Inflammatory macrophage treated with lipopolysaccharide for 1 hour (primary cell): ENCODE results near the gene FAM83F.

Experiments used
- DNase-seq, 2 donors: peaks; one replicate each; pipeline ENCODE4 v3.0.0-alpha.2; 2020 to 2022

FAM83F gene

DNA sequence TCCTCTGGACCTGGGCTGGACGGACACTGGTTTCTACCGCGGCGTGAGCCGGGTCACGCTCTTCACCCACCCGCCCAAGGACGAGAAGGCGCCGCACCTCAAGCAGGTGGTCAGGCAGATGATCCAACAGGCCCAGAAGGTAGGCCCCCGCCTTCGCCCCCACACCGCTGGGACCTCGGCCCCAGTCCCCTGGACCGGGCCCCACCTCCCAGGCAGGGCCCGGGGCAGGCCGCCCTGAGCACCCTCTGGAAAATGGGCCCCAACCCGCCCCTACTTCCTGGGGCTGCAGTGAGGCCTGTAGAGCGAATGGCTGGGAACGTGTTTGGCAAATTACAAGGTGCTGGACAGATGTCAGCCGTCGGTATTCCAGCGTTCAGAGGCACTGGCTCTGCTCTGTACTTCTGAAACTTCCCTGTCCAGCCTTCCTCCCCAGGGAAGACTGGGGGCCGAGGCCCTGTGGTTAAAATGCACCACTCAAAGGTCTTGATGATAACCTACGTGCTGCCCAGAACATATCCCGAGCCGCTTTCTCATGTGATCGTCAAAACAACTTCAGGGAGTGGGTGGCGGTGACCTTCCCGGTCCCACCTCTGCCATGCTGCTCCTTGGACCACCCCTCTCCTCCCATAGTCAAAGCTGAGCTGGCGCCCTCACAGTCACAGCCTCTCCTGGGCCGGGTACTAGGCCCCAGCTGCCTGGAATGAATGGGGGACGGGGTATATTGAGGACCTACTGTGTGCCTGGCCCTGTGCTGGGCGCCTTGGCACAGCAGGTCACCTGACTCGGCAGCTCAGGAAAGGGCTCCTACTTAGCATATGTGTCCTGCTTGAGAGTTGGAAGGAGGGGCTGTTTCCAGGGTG lies 869 bp downstream of the FAM83F start:
- DNase-seq, result no peak

DNA sequence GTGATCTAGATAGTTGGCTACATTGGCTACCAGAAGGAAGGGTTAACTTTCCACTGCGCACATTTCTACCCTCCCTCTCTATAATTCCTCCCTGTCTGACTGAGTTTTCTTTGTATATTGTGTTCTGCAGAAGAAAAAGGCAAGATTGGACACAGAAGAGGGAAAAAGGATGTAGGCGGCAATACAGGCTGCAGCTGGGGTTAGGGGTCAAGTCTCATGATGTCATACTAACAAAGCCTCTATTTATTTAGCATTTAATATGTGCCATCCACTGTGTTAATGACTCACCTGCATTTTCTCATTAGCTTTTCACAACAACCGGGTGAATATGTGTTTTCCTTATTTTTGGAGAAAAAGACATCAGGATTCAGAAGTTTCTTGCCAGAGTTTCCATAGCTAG lies 2.0 kb downstream of the FAM83F start:
- no peak for DNase-seq

DNA sequence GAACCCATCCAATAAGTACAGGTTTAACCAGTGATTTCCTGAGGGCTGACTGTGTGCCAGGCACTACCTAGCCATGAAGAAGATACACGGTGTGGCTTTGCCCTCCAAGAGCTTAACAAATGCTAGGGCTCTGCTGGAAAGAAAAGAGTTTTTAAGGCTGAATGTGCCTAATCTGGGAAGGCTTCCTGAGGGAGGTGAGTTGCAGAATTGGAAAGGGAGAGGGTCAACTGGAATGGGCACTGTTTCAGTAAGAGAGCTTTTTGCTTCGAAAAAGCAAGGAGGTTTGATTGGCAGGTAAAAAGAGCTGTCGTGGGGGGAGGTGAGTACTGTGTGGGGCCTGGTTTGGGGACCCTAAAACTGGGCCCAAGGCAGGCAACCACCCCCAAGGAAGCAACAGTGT lies 2.7 kb downstream of the FAM83F start:
- DNase-seq, result no peak

DNA sequence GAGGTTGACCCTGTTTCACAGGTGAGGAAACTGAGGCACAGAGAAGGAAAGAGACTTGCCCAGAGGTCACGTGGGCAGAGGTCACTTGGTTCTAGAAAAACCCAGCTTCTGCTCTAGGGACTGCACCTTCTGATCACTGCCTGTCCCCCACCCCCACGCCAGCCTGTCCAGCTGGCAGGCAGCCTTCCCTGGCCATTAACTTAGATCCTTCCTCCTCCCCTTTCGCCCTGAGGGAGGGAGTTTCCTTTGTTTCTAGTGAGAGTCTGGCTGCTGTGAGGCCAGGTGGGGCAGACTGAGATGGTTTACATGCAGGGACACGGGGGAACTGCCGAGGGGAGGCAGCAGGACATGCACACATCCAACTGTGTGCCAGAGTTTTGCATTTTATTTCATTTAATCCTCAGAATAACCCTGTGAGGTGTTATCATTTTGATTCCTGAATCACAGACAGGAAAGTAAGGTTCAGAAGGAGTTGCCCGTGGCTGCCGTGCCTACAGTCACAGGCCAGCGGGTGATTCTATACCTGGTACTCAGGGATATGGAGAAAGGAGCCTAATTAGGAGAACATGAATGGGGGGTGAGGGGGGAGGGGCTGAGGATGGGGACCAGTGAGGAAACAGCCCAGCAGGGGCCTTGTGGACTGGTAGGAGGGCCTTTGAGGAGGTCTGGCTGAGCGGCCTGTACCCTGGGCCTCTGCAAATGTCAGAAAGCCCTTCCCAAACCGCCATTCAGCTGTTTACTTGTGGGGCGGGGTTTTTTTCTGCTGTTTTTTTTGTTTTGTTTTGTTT lies 3.4 kb downstream of the FAM83F start:
- peak in 1 of 2 donors; percentile 12 for DNase-seq

DNA sequence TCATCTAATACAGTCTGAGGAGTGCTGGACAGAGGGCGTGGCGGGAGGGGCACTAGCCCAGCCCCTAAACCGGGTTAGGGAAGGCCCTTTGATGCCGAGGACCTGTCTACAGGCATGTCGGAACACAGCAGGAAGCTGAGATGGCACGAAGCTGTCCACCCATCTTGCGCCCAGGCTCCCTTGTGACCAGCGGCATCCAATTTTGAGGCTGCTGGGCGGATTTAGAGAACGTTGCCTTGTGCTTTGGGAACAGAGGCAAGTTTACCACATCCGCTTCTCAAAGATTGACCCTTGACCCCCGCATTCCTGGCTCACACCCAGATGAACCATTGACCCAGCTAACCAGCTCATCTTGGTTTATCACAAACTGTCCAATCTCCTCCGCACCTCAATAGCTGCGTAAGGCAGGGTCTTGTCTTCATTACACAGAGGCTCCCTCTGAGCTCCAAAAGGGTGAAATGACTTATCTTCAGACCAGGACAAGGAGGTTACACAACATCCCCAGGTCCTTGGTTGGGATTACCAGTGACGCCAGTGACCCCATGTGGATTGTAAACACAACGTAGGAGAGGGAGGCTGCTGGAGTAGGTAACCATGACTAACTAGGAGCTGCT lies 4.5 kb downstream of the FAM83F start:
- no peak for DNase-seq

DNA sequence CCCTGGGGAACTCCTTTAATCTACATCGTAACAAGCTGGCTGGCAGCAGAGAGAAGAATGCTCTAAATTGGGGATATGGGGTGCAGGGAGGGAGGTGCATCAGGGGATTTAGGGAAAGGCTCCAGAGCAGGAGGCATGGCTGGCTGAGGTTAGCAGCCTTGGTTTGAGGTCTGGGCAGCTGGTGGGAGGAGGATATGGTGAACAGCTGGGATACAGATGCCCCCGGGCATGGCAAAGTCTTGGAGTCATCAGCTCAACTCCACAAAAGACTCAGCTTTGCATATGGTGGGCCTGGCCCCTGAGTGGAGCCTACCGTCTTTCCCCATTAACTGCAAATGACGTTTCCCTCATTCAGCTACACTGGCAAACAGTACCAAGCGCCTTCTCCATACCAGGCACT lies 5.4 kb downstream of the FAM83F start:
- no peak for DNase-seq

DNA sequence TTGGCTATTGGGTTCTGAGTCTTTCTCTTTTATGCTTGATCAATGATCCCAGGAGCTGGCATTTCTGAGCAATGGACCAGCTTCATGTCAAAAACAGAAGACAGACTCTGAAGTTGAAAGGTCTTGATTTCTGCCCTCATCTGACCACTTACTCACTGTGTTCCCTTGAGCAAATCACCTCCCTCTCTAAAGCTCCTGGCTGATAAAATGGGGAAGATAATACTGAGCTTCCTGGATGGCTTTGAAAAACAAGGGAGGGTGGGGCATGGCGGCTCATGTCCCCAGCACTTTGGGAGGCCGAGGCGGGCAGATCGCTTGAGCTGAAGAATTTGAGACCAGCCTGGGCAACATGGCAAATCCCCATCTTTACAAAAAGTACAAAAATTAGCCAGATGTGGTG lies 6.4 kb downstream of the FAM83F start:
- DNase-seq, result no peak

DNA sequence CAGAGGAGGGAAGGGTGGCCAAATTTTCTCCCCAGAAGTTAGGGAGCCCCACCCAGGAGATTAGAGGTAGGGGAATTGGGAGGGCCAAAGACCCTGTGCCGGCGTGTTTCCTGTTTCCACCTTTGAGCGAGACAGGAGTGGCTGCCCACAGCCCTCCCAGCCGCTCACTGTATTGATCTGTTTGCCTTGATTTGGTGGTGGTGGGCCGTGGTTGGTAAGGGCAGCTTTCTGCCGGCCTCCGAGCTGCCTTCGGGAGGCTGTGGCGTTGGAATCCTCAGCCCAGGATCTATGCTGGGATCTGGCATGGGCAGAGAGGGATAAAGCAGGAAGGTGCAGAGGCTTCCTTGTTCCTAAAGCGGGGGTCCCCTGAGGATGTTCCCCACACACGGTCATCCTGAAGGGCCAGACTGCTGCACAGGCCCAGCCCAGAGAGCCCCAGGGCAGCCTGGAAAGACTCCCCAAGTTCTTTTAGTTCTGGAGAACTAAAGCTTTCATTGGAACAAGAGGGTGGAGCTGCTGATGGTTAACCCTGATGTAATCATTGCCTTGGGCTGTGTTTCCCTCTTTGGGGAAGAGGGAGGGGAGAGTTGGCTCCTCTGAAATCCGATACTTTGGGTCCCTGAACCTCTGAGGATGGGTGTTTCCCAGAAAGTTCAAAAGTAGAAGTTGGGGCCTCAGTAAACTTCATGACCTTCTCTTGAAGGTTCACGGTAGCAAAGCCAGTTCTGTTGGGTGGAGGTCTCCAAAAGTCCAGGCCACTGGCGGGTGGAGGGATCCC lies 7.2 kb downstream of the FAM83F start:
- DNase-seq, result no peak

DNA sequence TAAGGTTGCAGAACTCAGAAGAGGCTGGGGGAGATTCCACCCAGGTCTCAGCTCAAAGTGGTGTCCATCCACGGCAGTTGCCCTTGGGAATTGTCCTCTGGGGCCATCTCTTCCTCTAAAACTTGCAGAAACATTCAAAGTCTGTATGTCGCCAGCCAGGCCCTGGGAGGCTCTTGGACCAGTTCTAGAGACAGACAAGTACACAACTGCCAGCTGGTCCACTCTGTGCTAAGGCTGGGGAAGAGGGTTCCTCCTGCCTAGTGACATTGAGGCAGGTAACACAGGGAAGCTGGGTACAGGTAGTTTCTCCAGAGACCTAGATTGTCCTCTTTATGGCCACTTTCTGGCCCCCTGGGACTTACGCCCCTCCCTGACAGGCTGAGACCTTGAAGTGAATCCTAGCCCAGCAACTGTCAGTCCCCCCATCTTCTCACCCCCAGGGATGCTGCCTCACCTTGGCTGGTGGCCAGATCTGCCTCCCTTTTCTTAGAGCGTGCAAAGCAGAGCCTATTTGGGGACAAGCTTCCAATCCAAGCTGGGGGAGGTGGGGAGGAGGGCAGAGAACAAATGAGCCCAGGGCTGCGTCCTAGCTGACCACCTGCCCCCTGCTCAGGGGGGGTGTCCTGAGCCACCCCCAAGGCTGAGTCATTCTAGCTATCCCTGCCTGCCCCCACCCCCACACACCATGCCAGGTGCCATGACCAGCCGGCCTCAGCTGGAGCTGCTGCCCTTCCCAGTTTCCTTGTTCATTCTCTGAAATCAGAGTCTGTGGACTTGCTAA lies 8.4 kb downstream of the FAM83F start:
- no peak for DNase-seq

DNA sequence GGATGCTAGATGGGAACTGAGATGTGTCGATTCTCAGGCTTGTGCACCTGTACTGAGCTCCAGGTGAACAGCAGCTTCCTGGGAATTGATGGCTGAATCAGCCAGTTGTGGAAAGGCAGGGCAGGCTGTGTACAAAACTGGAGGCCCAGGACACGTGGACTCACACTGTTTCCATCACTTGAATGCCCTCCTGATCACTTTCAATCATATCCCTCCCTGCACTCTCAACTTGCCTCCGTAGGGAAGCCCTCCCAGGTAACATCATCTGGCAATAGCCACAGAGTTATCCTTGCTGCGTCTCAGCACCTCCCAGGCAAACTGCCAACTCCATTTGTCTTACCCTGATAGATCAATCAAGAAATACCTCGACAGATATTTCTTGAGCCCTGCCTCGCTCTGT lies 10.1 kb downstream of the FAM83F start:
- no peak for DNase-seq

DNA sequence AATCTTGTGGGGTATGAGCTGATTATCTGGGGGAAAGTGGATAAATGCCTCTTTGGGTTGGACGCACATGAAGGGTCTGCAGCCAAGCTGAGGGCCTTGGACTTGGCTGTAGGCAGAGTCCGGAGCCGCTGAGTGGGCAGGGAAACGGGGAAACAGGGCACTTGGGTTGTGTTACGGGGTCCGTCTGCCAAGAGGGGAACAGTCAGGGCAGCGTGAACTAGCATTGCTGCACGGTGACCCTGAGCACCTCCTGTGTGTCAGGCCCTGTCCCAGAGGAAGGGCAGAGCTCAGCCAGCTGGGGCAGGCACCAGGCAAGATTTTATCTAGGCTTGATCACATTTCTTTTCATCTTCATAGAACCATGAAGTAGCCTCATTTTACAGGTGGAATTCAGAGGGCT lies 11.9 kb downstream of the FAM83F start:
- no peak for DNase-seq

DNA sequence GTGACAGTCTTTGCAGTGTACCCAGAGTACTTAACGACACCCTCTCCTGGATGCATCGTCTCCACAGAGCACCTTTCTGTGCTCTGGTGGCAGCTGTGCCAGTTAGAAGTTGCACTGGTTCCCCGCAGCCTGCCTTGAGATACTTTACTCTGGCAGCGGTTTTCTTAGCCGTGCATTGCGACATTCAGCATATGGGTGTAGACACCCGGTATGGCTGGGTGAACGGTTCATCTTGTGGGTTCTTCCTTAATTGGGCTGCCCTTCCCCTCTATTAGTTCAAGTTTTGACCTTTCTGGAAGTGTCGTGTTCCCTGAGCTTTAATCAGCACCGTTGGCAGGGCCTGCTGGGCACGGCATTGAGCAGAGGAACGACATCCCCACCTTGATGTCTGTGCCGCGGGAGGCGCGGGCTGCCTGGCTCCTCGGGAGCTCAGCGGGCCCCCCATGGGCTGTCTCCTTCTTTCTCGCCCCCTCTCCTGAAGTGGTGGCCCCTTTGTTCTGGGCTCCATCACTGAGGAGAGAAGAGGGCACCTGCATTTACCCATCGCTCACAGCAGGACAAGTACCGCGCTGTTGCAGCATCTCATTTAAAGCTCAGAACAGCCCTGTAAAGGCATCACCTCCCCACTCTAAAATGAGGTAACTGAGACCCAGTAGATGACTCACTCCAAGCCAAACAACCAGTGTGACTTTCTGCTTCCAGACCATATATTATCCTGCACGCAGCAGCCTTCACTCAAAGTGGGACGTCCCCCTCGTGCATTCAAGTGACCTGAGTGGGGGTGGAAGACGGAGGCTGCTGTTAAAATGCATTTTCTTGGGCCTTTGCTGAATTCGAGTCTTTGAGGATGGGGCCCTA lies 13.3 kb downstream of the FAM83F start:
- DNase-seq, result peak; percentile 56 to 77

DNA sequence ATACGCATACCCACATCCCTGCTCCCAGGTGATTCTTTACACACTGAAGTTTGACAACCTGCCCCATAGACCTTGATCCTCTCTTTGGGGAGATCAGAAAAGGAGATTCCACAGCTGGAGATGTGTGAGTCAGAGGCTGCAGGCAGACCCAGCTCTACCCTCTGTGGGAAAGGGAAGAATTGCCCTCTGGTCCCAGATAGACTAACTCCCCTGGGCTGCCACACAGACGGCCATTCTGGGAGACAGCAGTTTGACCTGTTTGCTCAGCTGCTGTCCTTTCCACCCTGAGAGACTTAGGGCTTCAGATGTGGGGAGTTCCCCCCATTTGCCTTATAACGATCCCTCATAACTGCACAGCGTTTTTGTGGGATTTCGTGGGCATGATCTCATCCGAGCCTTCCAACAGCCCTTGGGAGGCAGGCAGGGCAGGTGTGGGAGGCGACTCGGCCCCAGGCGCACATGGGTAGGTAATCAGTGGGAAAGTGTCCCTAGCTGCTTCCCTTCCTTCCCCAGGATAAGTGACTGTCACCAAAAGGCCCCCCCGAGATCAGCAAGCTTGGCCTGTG lies 14.1 kb downstream of the FAM83F start:
- no peak for DNase-seq

DNA sequence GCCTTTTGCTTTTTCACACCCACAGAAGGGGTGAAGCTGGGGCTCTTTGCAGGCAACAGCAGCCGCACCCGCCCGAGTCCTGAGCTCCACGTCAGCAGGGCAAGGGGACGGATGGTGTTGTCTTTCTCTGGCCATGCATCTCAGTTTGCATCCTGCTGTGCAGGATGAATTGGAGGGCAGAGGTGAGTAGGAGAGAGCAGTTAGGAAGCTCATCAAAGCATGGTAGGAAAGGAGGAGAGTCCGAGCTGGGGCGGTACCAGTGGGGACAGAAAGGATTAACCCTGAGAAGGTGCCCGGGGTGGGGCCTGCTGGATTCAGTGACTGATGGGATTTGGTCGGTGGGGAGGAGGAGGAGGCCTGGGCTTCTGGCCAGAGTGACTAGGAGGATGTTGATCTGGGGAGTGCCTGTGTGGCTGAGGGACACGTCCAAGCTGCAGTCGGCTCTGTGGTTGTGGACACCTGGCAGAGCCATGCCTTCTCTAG lies 14.6 kb downstream of the FAM83F start:
- no peak for DNase-seq

DNA sequence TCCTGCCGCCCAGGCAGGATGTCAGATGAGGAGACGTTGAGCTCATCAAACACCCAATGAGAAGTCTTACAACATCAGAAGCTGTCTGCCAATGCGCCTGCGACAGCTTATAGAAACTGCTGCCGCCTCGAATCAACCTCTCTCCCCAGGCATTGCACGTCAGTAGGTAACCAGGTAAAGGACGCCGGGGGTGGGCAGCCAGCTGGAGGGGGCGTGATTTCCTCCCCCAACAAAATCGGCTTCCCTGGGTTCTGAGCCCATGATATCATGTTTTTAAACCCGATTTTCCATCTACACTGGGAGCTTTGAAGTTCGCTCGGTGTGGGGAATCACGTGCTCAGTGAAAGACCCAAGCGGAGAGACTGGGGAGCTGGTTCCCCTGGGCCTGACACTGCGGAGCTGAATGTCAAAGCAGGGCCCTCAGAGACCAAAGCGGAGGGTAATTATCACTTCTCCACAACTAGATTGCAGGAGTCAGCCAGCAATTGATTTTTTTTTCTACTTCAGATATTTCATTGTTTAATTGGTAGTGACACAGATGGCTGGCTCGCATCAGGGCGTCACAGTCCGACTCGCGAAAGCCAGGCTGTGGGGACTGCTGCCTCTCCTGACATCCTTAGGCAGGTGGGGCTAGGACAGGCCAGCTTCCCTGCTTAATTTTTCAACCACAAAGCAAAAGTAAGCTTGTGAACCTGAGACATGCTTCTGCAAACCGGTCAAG lies 15.4 kb downstream of the FAM83F start:
- peak in 1 of 2 donors; percentile 12 for DNase-seq

DNA sequence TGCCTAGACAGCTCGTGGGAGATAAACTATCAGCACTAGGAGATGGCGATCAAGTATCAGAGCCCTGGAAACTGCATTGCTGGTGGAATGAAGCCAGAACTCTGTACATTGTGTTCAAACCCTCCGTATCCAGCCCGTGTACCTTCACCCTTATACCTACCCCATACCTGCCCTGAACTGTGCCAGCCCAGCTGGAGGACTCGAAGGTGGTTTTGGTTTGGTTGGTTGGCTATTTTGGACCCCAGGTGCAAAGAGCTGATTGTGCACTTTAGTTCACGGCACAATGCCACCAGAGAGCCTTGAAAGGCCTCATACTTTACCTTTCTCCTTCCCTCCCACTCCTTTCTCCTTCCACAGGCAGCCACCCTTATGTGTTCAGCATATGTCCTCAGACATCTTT lies 16.0 kb downstream of the FAM83F start:
- DNase-seq, result no peak

DNA sequence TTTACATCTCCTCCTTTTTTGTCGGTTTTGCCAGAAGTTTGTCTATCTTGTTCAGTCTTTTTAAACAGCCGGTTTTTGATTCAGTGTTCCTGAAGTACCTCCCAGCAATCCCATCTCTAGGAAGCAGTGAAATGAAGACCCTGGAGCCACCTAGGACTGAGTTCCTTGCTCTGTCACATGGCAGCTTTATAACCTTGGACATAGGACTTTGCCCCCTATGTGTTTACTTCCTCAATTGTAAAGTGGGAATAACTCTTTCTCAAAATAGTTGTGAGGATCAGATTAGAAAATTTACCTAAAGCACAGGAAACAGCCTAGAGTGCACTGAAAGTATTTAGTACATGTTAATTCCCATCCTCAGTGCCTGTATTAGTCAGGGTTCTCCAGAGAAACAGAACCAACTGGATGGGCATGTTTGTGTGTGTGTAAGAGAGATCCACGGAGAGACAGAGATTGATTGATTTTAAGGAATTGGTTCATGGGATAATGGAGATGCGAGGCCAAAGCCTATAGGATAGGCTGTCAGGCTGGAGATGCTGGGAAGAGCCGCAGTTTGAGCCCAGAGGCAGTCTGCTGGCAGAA lies 20.0 kb downstream of the FAM83F start:
- DNase-seq, result no peak

DNA sequence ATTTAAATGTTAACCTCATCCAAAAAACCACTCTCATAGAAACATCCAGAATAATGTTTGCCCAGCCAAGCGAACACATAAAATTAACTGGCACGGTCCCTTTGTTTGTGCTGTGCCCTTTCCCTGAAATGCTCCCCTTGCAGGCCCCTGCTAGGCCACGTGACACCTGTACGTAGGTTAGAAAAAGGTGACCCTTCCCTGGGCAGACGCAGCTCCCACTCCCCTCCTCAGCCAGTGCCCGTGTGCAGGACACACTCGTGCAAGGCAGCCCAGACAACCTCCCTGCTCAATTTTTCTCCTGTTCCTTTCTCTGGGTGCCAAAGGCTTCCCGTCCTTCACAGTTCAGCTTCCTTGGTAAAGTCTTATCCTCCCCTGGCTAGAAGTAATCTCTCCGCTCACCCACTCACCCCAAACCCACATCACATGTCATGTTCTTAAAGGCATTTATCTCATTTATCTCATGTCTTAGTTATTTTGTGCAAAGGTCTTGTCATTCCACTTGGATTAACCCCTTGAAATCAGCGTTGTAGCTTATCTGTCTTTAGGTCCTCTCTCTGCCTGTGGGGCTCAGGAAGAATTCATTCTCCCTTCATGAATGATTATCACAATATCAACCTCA lies 20.7 kb downstream of the FAM83F start:
- DNase-seq, result no peak

DNA sequence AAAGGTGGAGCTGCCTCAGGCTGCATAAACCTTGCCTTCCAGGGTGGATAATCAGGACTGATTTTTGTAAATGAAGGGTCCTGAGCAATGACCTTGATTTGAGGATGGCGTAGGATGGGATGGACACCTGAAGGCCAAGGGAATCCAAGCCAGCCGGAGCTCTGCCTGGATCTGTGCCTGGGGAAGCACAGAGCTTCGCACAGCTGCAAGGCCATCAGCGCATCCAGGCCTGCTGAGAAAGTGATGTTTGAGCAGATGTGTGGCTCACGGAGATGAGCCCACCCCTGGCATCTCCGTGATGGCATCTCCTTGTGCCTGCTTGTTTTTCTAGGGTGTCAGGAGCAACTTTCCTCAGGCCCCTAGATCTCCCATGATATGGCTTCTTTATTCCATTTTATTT lies 23.3 kb downstream of the FAM83F start:
- DNase-seq, result no peak
